Measurements from ENCODE around the gene EDC3.
"Not testable (repeated sequence)": the region's sequence is repeated elsewhere in the genome, so short reads cannot be mapped to it uniquely, and the experiment has no call there.

Gene EDC3

GRCh38 chr15:74605795-74606150 lies 90.1 kb downstream of the EDC3 start:
- no peak for DNase-seq

DNA sequence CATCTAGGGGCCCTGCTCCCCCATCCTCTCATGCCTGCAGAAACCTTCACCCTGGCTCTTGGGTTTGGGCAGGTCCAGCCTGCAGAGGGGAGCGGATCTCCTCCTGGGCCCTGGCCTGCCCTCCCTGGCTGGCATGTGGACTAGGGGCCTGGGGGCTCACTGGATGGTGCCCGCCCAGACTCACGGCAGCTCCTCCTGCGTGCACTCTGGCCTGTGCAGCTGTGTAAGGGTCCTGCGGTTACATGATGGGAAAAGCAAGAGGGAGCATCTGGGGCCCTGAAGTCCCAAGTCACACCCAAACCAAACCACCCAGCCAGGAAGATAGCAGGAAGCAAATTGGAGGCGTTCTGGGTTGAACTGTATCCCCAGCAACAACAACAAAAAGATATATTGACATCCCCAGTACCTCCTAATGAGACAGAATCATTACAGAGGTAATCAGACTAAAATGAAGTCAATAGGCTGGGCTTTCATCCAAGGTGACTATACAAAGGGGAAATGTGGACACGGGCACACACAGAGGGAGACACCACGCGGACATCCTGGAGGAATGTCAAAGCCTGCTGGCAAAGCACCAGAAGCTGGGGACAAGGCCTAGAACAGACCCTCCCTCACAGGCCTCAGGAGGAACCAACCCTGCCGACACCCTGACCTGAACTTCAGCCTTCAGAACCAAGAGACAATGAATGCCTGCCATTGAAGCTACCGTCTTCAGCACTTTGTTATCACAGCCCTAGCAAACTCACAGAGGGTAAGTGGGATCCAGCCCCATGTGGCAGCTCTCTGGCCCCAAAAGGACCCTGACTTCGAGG lies 90.6 kb downstream of the EDC3 start:
- DNase-seq, result no peak

- no peak for DNase-seq
Measured at GRCh38 chr15:74603789-74604705, 91.8 kb downstream of the EDC3 start.

DNA sequence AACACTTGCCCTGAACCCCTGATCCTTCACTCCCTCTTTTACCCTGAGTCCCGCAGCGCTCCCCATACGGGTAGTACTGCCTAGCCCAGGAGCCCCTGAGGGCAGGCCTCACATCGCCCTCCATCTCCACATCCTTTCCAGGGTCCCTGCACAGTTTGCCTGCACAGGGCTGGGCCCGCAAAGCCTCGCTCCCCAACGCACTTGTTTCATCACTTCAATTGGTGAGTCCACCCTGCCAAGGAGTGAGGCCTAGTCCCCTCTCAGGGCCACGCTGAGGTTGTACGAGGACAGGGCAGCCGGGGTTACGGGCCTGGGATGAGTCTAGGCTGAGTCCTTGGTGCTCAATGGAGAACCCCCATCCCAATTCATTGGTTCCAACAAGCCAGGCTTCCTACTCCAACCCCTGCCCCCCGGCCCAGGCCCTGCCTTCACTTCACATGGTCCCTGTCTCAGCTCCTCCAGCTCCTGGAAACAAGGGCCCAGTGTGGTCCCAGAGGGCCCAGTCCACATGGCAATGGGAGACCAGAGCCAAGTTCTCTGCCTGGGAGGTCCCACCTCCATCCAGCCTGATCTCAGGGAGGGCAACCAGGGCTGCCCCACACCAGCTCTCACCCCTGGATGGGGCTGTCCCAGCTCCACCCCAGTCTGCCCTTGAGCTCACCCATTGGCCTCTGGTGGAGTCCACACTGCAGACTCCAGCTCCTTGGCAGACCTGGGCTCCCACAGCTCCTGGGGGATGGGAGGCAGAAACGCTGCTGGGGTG lies 92.6 kb downstream of the EDC3 start:
- no peak for DNase-seq

- DNase-seq, result peak; percentile 40
Measured at GRCh38 chr15:74599156-74599555, 96.7 kb downstream of the EDC3 start.

GRCh38 chr15:74598126-74598842 lies 97.5 kb downstream of the EDC3 start:
- peak; percentile 96 for DNase-seq

GRCh38 chr15:74597146-74597705 lies 98.6 kb downstream of the EDC3 start:
- DNase-seq, result not testable (repeated sequence)

DNA sequence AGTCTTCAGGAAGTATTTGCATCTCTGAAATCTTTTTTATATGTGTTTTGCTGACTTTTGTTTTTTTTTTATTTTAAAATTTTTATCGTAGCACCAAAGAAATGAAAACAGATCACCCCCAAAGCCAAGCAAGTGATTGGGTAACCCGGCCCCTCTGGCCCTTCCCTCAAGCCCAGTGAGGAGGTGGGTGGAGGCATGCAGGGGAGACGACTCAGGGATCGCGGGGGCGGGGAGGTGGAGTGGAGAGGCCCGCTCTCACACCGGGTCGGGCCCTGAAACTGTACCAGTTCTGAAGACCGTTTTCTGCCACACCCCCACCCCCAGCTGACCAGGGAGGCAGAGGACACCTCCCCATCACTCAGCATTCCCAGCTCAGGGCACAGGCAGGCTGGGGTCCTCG lies 99.1 kb downstream of the EDC3 start:
- DNase-seq, result not testable (repeated sequence)

GRCh38 chr15:74595271-74595670 lies 100.6 kb downstream of the EDC3 start:
- no peak for DNase-seq

- no peak for DNase-seq
Measured at GRCh38 chr15:74594455-74594854, 101.4 kb downstream of the EDC3 start.

GRCh38 chr15:74593122-74593521 lies 102.7 kb downstream of the EDC3 start:
- DNase-seq, result no peak

DNA sequence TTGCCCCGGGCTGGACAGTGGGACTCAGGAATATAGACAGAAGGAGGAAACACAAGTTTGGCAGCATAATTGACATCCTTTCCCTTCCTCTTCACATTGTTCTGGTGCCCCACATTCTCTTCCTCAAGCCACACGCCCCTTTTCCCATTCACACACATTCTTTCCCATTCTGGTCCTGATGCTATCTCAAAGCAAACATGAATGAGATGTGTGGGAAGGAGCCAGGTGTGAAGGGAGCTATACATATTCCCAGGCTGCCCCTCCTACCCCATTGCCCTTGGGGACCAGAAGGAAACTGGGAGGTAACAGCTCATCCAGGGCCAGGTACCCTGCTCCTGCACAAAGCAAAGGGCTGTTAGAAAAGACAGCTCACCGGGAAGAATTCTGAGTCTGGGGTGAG lies 103.6 kb downstream of the EDC3 start:
- no peak for DNase-seq

DNA sequence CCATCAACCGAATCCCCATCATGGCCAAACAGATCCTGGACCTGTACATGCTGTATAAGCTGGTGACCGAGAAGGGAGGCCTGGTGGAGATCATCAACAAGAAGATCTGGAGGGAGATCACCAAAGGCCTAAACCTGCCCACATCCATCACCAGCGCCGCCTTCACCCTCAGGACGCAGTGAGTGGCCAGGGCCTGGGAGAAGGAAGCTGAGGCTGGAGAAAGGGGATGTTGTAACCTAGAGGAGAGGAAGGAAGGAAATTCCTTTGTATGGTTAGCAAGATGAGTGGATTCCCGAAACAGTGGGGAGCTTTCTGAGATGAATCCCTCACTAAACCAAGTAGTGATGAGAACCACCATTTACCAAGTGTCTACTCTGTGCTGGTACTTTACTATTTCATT lies 106.0 kb downstream of the EDC3 start:
- no peak for DNase-seq

DNA sequence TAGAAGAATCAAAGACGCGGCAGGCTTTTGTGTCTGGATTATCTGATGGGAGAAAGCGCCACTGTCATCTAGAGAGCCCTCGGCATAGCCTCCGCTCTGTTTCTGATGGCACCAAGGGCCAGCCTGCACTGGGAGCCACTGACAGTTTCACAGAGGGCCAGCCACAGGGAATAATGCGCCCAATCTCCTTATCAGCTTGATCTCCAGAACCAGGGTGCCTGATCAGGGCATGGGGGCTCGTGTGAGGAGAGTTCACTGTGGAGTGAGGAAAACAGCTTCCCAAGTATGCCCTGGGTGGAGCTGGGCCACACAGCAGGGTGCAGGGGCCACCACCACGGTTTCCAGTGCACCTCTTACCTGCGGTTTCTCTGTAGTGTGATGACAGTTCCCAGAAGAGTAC lies 110.0 kb downstream of the EDC3 start:
- no peak for DNase-seq

GRCh38 chr15:74585191-74585590 lies 110.6 kb downstream of the EDC3 start:
- DNase-seq, result no peak

DNA sequence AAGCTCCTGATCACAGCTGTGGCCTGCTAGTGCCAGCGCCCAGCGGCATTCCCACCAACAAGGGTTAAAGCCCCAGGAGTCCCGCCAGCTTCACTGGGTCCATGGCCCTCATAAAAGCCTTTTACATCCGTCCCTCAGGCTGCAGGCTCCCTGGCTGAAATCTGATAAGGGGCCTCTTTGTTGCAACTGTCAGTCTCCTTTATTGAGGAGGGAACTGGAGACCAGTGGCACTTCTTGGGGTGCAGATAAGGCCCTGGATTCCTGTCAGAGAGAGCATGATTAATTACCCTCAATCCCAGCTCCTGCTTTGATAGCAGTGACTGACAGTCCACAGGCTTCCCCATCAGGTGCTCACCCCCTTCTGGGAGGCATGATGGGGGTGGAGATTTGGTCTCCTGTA lies 111.0 kb downstream of the EDC3 start:
- DNase-seq, result no peak

GRCh38 chr15:74584204-74584603 lies 111.6 kb downstream of the EDC3 start:
- DNase-seq, result no peak

Data from right forelimb (tissue), 1 donor.